Spleen (tissue), 11 donors: Measurements from ENCODE around the gene VWF. TPM values are rescaled to one million over a fixed set of nuclear protein-coding genes. Genes with fewer than 3 reads are reported as not detected.

Experiments
- DNase-seq: peaks from one replicate; pipeline ENCODE4 v3.0.0-alpha.2; 2020
- H3K27ac ChIP-seq, 8 donors: fragments of 200-600 bp; sonication (generic) in 7 of 8; 1 replicate in 4 of 8; 2 replicates in 4 of 8; pipeline versions ENCODE4 v1.5.0 to v1.8.0; 2016 to 2021; ENCODE audit warnings: inconsistent platforms in 4 of 8, mild to moderate bottlenecking in 4 of 8, moderate library complexity in 1 of 8
- H3K27me3 ChIP-seq, 7 donors: fragments of 200-600 bp; sonication (generic) in 6 of 7; replicated peaks in 1 of 7; 1 replicate in 4 of 7; 2 replicates in 3 of 7; pipeline versions ENCODE4 v1.5.0 to v1.8.0; 2016 to 2021; ENCODE audit warnings: inconsistent platforms in 3 of 7, mild to moderate bottlenecking in 1 of 7
- H3K36me3 ChIP-seq, 6 donors: fragments of 200-600 bp; sonication (generic) in 5 of 6; 1 replicate in 4 of 6; 2 replicates in 2 of 6; pipeline versions ENCODE4 v1.5.0 to v1.8.0; 2016 to 2021; ENCODE audit warnings: inconsistent platforms in 2 of 6
- H3K4me1 ChIP-seq, 6 donors: fragments of 200-600 bp; sonication (generic) in 5 of 6; 1 replicate in 3 of 6; 2 replicates in 3 of 6; pipeline versions ENCODE4 v1.5.0 to v1.8.0; 2016 to 2021; ENCODE audit warnings: inconsistent platforms in 3 of 6
- H3K4me3 ChIP-seq, 8 donors: fragments of 200-600 bp; sonication (generic) in 7 of 8; 1 replicate in 4 of 8; 2 replicates in 4 of 8; pipeline versions ENCODE4 v1.5.0 to v1.8.0; 2016 to 2021; ENCODE audit warnings: inconsistent platforms in 4 of 8, mild to moderate bottlenecking in 4 of 8, moderate library complexity in 2 of 8
- H3K9me3 ChIP-seq, 8 donors: fragments of 200-600 bp; sonication (generic) in 7 of 8; 1 replicate in 4 of 8; 2 replicates in 4 of 8; pipeline versions ENCODE4 v1.5.0 to v1.8.0; 2016 to 2021; ENCODE audit warnings: inconsistent platforms in 4 of 8
- POLR2A ChIP-seq, 3 donors: fragments of 450-650 bp; IDR thresholded peaks; one replicate each; pipeline ENCODE4 v1.5.1; 2017; ENCODE audit warnings: antibody characterized with exemption in 3 of 3, mild to moderate bottlenecking in 1 of 3
- POLR2AphosphoS5 ChIP-seq, 3 donors: sonication (generic); formaldehyde crosslinking; IDR thresholded peaks; one replicate each; pipeline ENCODE4 v1.5.1; 2017; ENCODE audit warnings: antibody characterized with exemption in 3 of 3
- WGBS, 5 donors: extraction: QIAGEN DNeasy Blood & Tissue Kit in 3 of 5; methylation state at CpG; one replicate each; pipeline versions ENCODE4 v1.1.5 to v1.1.7; 2013 to 2018; 5-methylcytosine and 5-hydroxymethylcytosine counted together
- intact Hi-C: fragments of 100-400 bp; cut with DNase I; formaldehyde crosslinking; loops from one replicate; pipeline ENCODE4 v1.15.0; 2023; ENCODE audit warnings: low total_unique reads
- polyA plus RNA-seq, 3 donors: library from polyadenylated mRNA; stranded (reverse); fragments of 200-250 nt; gene quantifications; one replicate each; pipeline ENCODE4 v1.2.1, GENCODE V29; 2013
- total RNA-seq, 7 donors: library from RNA; depleted of rRNA in 3 of 7; stranded (reverse); fragments of >200 nt in 3 of 7; fragmentation: NEBNext Ultra II Directional in 4 of 7; extraction: Animal tissue kit (Norgen Biotek cat#: 25700) in 4 of 7; gene quantifications; one replicate each; pipeline versions ENCODE4 v1.1.0 to v1.2.1, GENCODE V29; 2016 to 2021
- TF ChIP-seq, protein P1 (sequence below), 11 experiments: fragments of 200-600 bp in 7 of 11; fragments of 450-650 bp in 4 of 11; sonication (generic) in 4 of 11; IDR thresholded peaks in 8 of 11; conservative IDR thresholded peaks in 3 of 11; 1 replicate in 7 of 11; 2 replicates in 4 of 11; pipeline versions ENCODE4 v1.4.0 to v1.8.0; 2016 to 2021; ENCODE audit warnings: antibody characterized with exemption in 11 of 11, inconsistent platforms in 4 of 11, mild to moderate bottlenecking in 1 of 11
- donor health status: healthy with polysubstance abuse.
- donor health status: DM: no; HTN: no; CAD: no; lungs with moderate emphysema.
- donor health status: DM: no; HTN: no; CAD: no.
- donor health status: Bipolar disorder and iron deficiency.
- donor health status: healthy.
- donor health status: DM: no; HTN: no; CAD: no.
- donor health status: DM: yes; HTN: yes; CAD: no.

Gene VWF
- total and polyA plus RNA-seq, 10 donors = 12.9 to 957 (median 321) TPM

DNA sequence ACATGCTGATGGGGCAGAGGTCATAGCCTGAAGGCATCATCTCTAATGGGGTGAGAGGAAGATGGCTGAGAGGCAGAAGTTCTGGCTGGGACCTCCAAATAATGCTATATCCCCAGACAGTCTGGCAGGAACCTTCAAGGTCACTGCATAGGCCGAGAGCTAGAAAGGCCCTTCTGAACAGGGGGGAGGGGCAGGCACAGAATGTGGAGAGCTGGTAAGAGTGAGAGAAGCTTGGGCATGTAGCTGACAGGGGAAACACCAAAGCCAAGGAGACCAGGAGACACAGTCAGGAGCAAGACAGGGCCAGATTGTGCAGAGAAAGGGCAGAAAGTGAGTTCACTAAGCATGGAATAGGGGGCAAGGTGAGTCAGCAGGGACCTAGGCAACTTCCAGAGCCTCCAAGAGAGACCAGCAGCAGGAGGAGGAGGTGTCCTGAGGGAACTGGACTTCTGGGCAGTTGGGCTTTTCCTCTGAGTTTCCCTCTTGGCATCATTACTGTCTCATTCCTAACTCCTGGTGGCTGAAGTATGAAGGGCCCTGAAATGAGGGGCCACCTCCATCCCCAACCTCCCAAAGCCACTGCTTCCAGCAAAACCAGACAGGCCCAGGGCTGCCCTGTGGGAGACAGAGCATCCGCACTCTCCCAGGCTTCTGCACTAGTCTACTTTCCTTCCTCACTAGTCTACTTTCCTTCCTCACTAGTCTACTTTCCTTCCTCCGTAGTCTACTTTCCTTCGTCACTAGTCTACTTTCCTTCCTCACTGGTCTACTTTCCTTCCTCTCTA, 196.5 kb downstream of the VWF start:
- Histone ChIP-seq H3K9me3 (no peaks in the 10 kb centered on the region), H3K27me3 (peaks cover 0 to 28% (median 0%) of the 10 kb centered on the region in 7 donors), H3K4me3 (no peak overlapping the region), H3K27ac (no peak overlapping the region), H3K4me1 (no peaks in the 10 kb centered on the region), H3K36me3 (no peaks in the 10 kb centered on the region)
- 63 to 84% (median 80%) methylated on average over 2 to 4 of the region's 4 CpGs for WGBS, 5 donors
- intact Hi-C loops = no loop called here
- DNase-seq = no peak
- TF ChIP-seq, protein P1, sequence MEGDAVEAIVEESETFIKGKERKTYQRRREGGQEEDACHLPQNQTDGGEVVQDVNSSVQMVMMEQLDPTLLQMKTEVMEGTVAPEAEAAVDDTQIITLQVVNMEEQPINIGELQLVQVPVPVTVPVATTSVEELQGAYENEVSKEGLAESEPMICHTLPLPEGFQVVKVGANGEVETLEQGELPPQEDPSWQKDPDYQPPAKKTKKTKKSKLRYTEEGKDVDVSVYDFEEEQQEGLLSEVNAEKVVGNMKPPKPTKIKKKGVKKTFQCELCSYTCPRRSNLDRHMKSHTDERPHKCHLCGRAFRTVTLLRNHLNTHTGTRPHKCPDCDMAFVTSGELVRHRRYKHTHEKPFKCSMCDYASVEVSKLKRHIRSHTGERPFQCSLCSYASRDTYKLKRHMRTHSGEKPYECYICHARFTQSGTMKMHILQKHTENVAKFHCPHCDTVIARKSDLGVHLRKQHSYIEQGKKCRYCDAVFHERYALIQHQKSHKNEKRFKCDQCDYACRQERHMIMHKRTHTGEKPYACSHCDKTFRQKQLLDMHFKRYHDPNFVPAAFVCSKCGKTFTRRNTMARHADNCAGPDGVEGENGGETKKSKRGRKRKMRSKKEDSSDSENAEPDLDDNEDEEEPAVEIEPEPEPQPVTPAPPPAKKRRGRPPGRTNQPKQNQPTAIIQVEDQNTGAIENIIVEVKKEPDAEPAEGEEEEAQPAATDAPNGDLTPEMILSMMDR (IDR thresholded peaks at IDR 0.05 in 8 of 11, conservative IDR thresholded peaks at IDR 0.05 in 3 of 11) = no peak
- TF ChIP-seq POLR2AphosphoS5 (IDR thresholded peaks at IDR 0.05) = peak in 1 of 3 donors; percentile 7

DNA sequence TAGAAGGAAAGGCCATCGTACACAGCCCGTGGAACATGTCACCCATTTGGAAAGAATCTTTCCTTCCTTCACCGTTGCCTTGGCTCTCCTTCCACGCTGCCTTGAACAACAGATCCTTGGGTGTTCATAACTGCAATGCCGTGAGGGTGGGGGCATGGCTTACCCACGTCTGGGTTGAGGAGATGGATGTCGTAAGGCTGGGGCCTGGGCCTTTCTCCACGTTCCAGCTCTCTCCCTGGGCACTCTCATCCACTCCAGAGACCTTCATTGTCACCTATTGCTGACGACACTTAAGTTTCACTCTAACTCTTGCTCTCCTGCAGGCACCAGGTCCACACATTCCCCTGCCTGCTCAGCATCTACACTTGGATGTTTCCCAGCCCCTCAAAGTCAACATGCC, 198.8 kb downstream of the VWF start:
- Histone ChIP-seq H3K9me3 (no peaks in the 10 kb centered on the region), H3K27me3 (peaks cover 0 to 24% (median 0%) of the 10 kb centered on the region in 7 donors), H3K4me1 (no peaks in the 10 kb centered on the region), H3K4me3 (no peak overlapping the region), H3K36me3 (peaks cover 0 to 17% (median 0%) of the 10 kb centered on the region in 6 donors), H3K27ac (no peak overlapping the region)
- DNase-seq = no peak
- 82 to 86% (median 84%) methylated on average over 9 of the region's 9 CpGs for WGBS, 5 donors
- intact Hi-C loops = no loop called here
- no peak for TF ChIP-seq POLR2A (IDR thresholded peaks at IDR 0.05)
- no peak for TF ChIP-seq POLR2AphosphoS5 (IDR thresholded peaks at IDR 0.05)
- TF ChIP-seq, protein P1 (IDR thresholded peaks at IDR 0.05 in 8 of 11, conservative IDR thresholded peaks at IDR 0.05 in 3 of 11) = no peak

DNA sequence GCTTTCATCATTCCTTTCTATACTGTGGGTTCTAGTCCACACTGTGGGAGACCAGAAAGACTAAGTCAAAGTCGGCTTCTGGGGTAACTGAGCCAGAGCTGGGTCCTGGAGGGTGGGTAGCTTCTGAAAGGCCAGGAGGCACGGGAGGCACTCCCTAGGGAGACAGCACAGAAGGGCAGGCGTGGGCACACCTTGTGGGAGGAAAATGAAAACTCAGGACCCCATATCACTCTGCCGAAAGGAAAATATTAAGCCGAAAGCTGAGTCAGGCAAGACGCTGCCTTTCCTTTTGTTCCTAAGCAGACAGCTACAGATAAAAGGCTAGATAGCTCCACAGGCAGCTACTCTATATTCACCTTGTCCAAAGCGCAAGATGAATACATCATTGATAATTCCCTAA, 200.1 kb downstream of the VWF start:
- no peak overlapping the region for H3K27ac ChIP-seq
- 84 to 90% (median 87%) methylated on average over 7 of the region's 7 CpGs for WGBS, 5 donors
- no peaks in the 10 kb centered on the region for H3K9me3 ChIP-seq
- H3K4me3 ChIP-seq = no peak overlapping the region
- peaks cover 0 to 23% (median 0%) of the 10 kb centered on the region in 6 donors for H3K36me3 ChIP-seq
- no peak for DNase-seq
- TF ChIP-seq POLR2AphosphoS5 (IDR thresholded peaks at IDR 0.05) = no peak
- intact Hi-C loops = no loop called here
- peaks cover 0 to 21% (median 0%) of the 10 kb centered on the region in 7 donors for H3K27me3 ChIP-seq
- H3K4me1 ChIP-seq = no peaks in the 10 kb centered on the region

DNA sequence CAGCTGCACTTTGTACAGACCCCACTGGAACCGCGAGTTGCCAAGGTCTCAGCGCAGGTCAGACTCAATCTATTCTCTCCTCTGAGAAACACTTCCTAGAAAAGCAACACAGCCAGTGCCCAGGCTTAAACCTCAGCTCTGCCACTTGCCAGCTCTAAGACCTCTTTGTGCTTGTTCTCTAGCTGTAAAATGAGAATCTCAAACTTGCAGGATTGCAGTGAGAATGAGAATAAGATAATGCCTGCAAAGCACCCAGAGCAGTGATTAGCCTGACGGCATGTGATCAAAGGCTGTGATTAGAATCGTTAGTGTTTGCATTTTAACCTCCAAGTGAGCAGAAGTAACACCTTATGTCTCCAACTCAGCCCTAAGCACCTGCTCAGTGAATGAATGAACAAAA, 200.7 kb downstream of the VWF start:
- Histone ChIP-seq H3K27me3 (peaks cover 0 to 21% (median 0%) of the 10 kb centered on the region in 7 donors), H3K9me3 (no peaks in the 10 kb centered on the region), H3K4me3 (no peak overlapping the region), H3K36me3 (peaks cover 0 to 23% (median 0%) of the 10 kb centered on the region in 6 donors), H3K27ac (no peak overlapping the region), H3K4me1 (no peaks in the 10 kb centered on the region)
- WGBS, 5 donors = 74 to 85% (median 85%) methylated on average over 5 of the region's 5 CpGs
- TF ChIP-seq POLR2AphosphoS5 (IDR thresholded peaks at IDR 0.05) (no peak), POLR2A (IDR thresholded peaks at IDR 0.05) (no peak)
- TF ChIP-seq, protein P1 (IDR thresholded peaks at IDR 0.05 in 8 of 11, conservative IDR thresholded peaks at IDR 0.05 in 3 of 11) = no peak
- intact Hi-C loops = no loop called here
- no peak for DNase-seq
